H1 (cell line): Measurements from ENCODE around the gene EML4. TPM values are rescaled to one million over a fixed set of nuclear protein-coding genes. Genes with fewer than 3 reads are reported as not detected.

ENCODE experiments used
- CTCF ChIA-PET: fragments of 300-600 bp; sonication (Branson Sonifier 250); formaldehyde crosslinking; loops from one replicate; lab custom pipeline; 2021; ENCODE audit not compliant: partially characterized antibody; lab: Charles Lee
- POLR2A ChIA-PET: fragments of 300-600 bp; sonication (Branson Sonifier 250); formaldehyde crosslinking; loops from one replicate; lab custom pipeline; 2021; ENCODE audit warnings: inconsistent platforms; ENCODE audit not compliant: partially characterized antibody; lab: Charles Lee
- DNase-seq, 2 experiments: peaks; one replicate each; pipeline versions ENCODE4 v3.0.0 to v3.0.0-alpha.2; 2010 to 2022; ENCODE audit warnings: low spot score in 2 of 2, low read depth in 1 of 2, mixed read lengths in 1 of 2
- FAIRE-seq: peaks from 2 replicates; lab custom pipeline; 2011; peaks lifted over from hg19 to GRCh38; lab: Jason Lieb, UNC
- H2AFZ ChIP-seq: 2 replicates; pipeline ENCODE4 v1.8.1; 2012; ENCODE audit warnings: low read length, inconsistent platforms
- H2AK5ac ChIP-seq: 2 replicates; pipeline ENCODE4 v1.6.1; 2013; ENCODE audit warnings: low read depth, low read length
- H2BK120ac ChIP-seq: replicated peaks from 2 replicates; pipeline ENCODE3; 2013; ENCODE audit warnings: low read depth, low read length, inconsistent platforms
- H2BK12ac ChIP-seq: 2 replicates; pipeline ENCODE4 v1.6.1; 2013; ENCODE audit warnings: low read depth, low read length
- H2BK15ac ChIP-seq: 2 replicates; pipeline ENCODE4 v1.6.1; 2013; ENCODE audit warnings: low read length
- H2BK20ac ChIP-seq: 2 replicates; pipeline ENCODE4 v1.6.1; 2013; ENCODE audit warnings: low read length
- H2BK5ac ChIP-seq: 2 replicates; pipeline ENCODE4 v1.6.1; 2013; ENCODE audit warnings: low read depth, low read length
- H3K14ac ChIP-seq: 2 replicates; pipeline ENCODE4 v1.6.1; 2013; ENCODE audit warnings: inconsistent platforms; ENCODE audit not compliant: insufficient read length
- H3K18ac ChIP-seq: 2 replicates; pipeline ENCODE4 v1.6.1; 2013; ENCODE audit warnings: low read length; ENCODE audit errors: extremely low read depth
- H3K23ac ChIP-seq: 2 replicates; pipeline ENCODE4 v1.6.1; 2013; ENCODE audit warnings: inconsistent platforms; ENCODE audit not compliant: insufficient read length
- H3K23me2 ChIP-seq: 2 replicates; pipeline ENCODE4 v1.6.1; 2013; ENCODE audit warnings: low read depth, low read length
- H3K27ac ChIP-seq: 2 replicates; pipeline ENCODE4 v1.6.1; 2011; ENCODE audit warnings: low read depth, low read length, inconsistent platforms
- H3K27me3 ChIP-seq, 4 experiments: replicated peaks in 1 of 4; 1 replicate in 1 of 4; 2 replicates in 3 of 4; pipeline versions ENCODE4 v1.6.1 to v1.8.1; 2011 to 2013; ENCODE audit warnings: low read length in 3 of 4, mild to moderate bottlenecking in 3 of 4, inconsistent platforms in 2 of 4, mixed read lengths in 2 of 4, moderate library complexity in 1 of 4; ENCODE audit not compliant: control insufficient read depth in 3 of 4, insufficient read depth in 3 of 4; ENCODE audit errors: extremely low read depth in 1 of 4
- H3K36me3 ChIP-seq, 4 experiments: 2 replicates each; pipeline versions ENCODE4 v1.6.1 to v1.8.1; 2011 to 2013; ENCODE audit warnings: mild to moderate bottlenecking in 4 of 4, low read length in 3 of 4, moderate library complexity in 2 of 4, control low read depth in 1 of 4, inconsistent platforms in 1 of 4; ENCODE audit not compliant: insufficient read depth in 4 of 4, control insufficient read depth in 2 of 4
- H3K4ac ChIP-seq: replicated peaks from 2 replicates; pipeline ENCODE3; 2013; ENCODE audit warnings: low read length, low read depth, mixed read lengths, inconsistent platforms; ENCODE audit not compliant: insufficient read length
- H3K4me1 ChIP-seq, 4 experiments: replicated peaks in 1 of 4; 1 replicate in 1 of 4; 2 replicates in 3 of 4; pipeline versions ENCODE4 v1.6.1 to v1.8.1; 2011 to 2013; ENCODE audit warnings: low read length in 3 of 4, inconsistent platforms in 2 of 4, mixed read lengths in 1 of 4; ENCODE audit not compliant: insufficient read depth in 4 of 4, control insufficient read depth in 3 of 4
- H3K4me2 ChIP-seq, 2 experiments: 2 replicates each; pipeline versions ENCODE4 v1.6.1 to v1.8.1; 2011 to 2013; ENCODE audit warnings: low read depth in 2 of 2, low read length in 2 of 2, control low read depth in 1 of 2, inconsistent platforms in 1 of 2, mild to moderate bottlenecking in 1 of 2; ENCODE audit not compliant: insufficient read depth in 1 of 2
- H3K4me3 ChIP-seq, 4 experiments: fragments of 200-600, 300-600 bp in 1 of 4; sonication (generic), shearing (Covaris generic), sonication (Bioruptor Twin) in 1 of 4; 2 replicates each; pipeline versions ENCODE4 v1.5.1 to v1.8.1; 2011 to 2016; ENCODE audit warnings: low read length in 4 of 4, low read depth in 3 of 4, control low read depth in 2 of 4, inconsistent platforms in 2 of 4, mild to moderate bottlenecking in 2 of 4, mixed read lengths in 1 of 4, moderate library complexity in 1 of 4; ENCODE audit not compliant: insufficient read depth in 2 of 4; ENCODE audit errors: extremely low read depth in 1 of 4
- H3K56ac ChIP-seq: replicated peaks from 2 replicates; pipeline ENCODE3; 2013; ENCODE audit warnings: low read depth, mild to moderate bottlenecking, mixed read lengths, low read length, inconsistent platforms; ENCODE audit not compliant: insufficient read length
- H3K79me1 ChIP-seq: 2 replicates; pipeline ENCODE4 v1.6.1; 2013; ENCODE audit warnings: low read depth, low read length, control low read depth
- H3K79me2 ChIP-seq, 2 experiments: 2 replicates each; pipeline versions ENCODE4 v1.6.1 to v1.8.1; 2012 to 2013; ENCODE audit warnings: low read length in 2 of 2, mild to moderate bottlenecking in 2 of 2, inconsistent platforms in 1 of 2; ENCODE audit not compliant: insufficient read depth in 2 of 2, control insufficient read depth in 1 of 2
- H3K9ac ChIP-seq, 4 experiments: replicated peaks in 1 of 4; 1 replicate in 1 of 4; 2 replicates in 3 of 4; pipeline versions ENCODE4 v1.6.1 to v1.8.1; 2011 to 2013; ENCODE audit warnings: low read depth in 3 of 4, low read length in 3 of 4, control low read depth in 2 of 4, mild to moderate bottlenecking in 2 of 4, moderate library complexity in 2 of 4, inconsistent platforms in 1 of 4; ENCODE audit errors: extremely low read depth in 1 of 4
- H3K9me3 ChIP-seq, 2 experiments: 2 replicates each; pipeline versions ENCODE4 v1.6.1 to v1.8.1; 2012 to 2013; ENCODE audit warnings: mild to moderate bottlenecking in 2 of 2, moderate library complexity in 2 of 2, control low read depth in 1 of 2, inconsistent platforms in 1 of 2, low read depth in 1 of 2, low read length in 1 of 2, mixed read lengths in 1 of 2; ENCODE audit not compliant: insufficient read depth in 2 of 2
- H4K20me1 ChIP-seq, 2 experiments: replicated peaks in 1 of 2; 2 replicates each; pipeline versions ENCODE3 to v1.8.1; 2011 to 2013; ENCODE audit warnings: inconsistent platforms in 2 of 2, low read length in 2 of 2, mild to moderate bottlenecking in 1 of 2; ENCODE audit not compliant: insufficient read depth in 2 of 2, control insufficient read depth in 1 of 2
- H4K5ac ChIP-seq: 2 replicates; pipeline ENCODE4 v1.6.1; 2013; ENCODE audit warnings: low read length, low read depth, mixed read lengths, inconsistent platforms; ENCODE audit not compliant: insufficient read length
- H4K8ac ChIP-seq: 2 replicates; pipeline ENCODE4 v1.8.0; 2013; ENCODE audit warnings: mild to moderate bottlenecking, moderate library complexity, low read length, inconsistent platforms; ENCODE audit not compliant: insufficient read depth; ENCODE audit errors: extremely low read depth
- H4K91ac ChIP-seq: replicated peaks from 2 replicates; pipeline ENCODE3; 2013; ENCODE audit warnings: low read length, mixed read lengths, inconsistent platforms; ENCODE audit not compliant: insufficient read length
- CTCF ChIP-seq, 3 experiments: IDR thresholded peaks; 1 replicate in 2 of 3; 2 replicates in 1 of 3; pipeline versions ENCODE4 v1.5.1 to v1.6.1; 2011; ENCODE audit warnings: low read length in 3 of 3, mild to moderate bottlenecking in 3 of 3, inconsistent platforms in 2 of 3, low read depth in 1 of 3, moderate library complexity in 1 of 3; ENCODE audit not compliant: insufficient read depth in 1 of 3; ENCODE audit errors: control extremely low read depth in 1 of 3
- EZH2 ChIP-seq: fragments of 200-600 bp; sonication (generic); IDR thresholded peaks from 2 replicates; pipeline ENCODE4 v1.7.1; 2012; ENCODE audit warnings: low read depth, mild to moderate bottlenecking, moderate library complexity, low read length, inconsistent platforms; ENCODE audit not compliant: severe bottlenecking
- HDAC2 ChIP-seq, 2 experiments: fragments of 300-600 bp in 1 of 2; sonication (generic) in 1 of 2; IDR thresholded peaks; 2 replicates each; pipeline ENCODE4 v1.6.1; 2011 to 2012; ENCODE audit warnings: low read depth in 2 of 2, low read length in 2 of 2, mild to moderate bottlenecking in 2 of 2, moderate library complexity in 2 of 2, borderline replicate concordance in 1 of 2, inconsistent platforms in 1 of 2
- JUN ChIP-seq: IDR thresholded peaks from 2 replicates; pipeline ENCODE4 v1.6.1; 2011; ENCODE audit warnings: low read depth, mild to moderate bottlenecking, improper control_type of control experiment, low read length
- JUND ChIP-seq: IDR thresholded peaks from 2 replicates; pipeline ENCODE4 v1.6.1; 2011; ENCODE audit warnings: mild to moderate bottlenecking, improper control_type of control experiment, low read length
- KDM5A ChIP-seq: fragments of 200-600 bp; IDR thresholded peaks from 2 replicates; pipeline ENCODE4 v1.7.1; 2012; ENCODE audit warnings: mild to moderate bottlenecking, low read length, inconsistent platforms, mixed read lengths
- NANOG ChIP-seq: IDR thresholded peaks from 2 replicates; pipeline ENCODE4 v1.6.1; 2011; ENCODE audit warnings: low read length, low read depth, mild to moderate bottlenecking, inconsistent platforms; ENCODE audit not compliant: insufficient read depth, poor library complexity, severe bottlenecking
- RAD21 ChIP-seq, 2 experiments: IDR thresholded peaks in 1 of 2; conservative IDR thresholded peaks in 1 of 2; 2 replicates each; pipeline ENCODE4 v1.6.1; 2011; ENCODE audit warnings: low read depth in 2 of 2, low read length in 2 of 2, improper control_type of control experiment in 1 of 2, inconsistent platforms in 1 of 2, mild to moderate bottlenecking in 1 of 2, moderate library complexity in 1 of 2
- SRF ChIP-seq: IDR thresholded peaks from 2 replicates; pipeline ENCODE4 v1.6.1; 2011; ENCODE audit warnings: mild to moderate bottlenecking, low read depth, low read length, moderate library complexity
- TBP ChIP-seq: IDR thresholded peaks from 2 replicates; pipeline ENCODE4 v1.6.1; 2011; ENCODE audit warnings: low read depth, low read length, improper control_type of control experiment
- TEAD4 ChIP-seq: IDR thresholded peaks from 2 replicates; pipeline ENCODE4 v1.6.1; 2012; ENCODE audit warnings: low read depth, low read length, inconsistent platforms, mixed read lengths
- WGBS, 2 experiments: shearing (Covaris generic) in 1 of 2; methylation state at CpG; one replicate each; pipeline versions ENCODE4 v1.1.6 to v1.1.7; 2013 to 2015; ENCODE audit warnings: low lambda C conversion rate in 2 of 2, mixed read lengths in 2 of 2, inconsistent platforms in 1 of 2, low coverage in 1 of 2, missing lambda C conversion rate in 1 of 2; ENCODE audit not compliant: insufficient replicate concordance in 2 of 2, insufficient coverage in 1 of 2, insufficient read length in 1 of 2; ENCODE audit errors: extremely low coverage in 1 of 2, missing lambda C conversion rate in 1 of 2; 5-methylcytosine and 5-hydroxymethylcytosine counted together
- polyA plus RNA-seq, 7 experiments: library from polyadenylated mRNA; depleted of rRNA in 3 of 7; stranded (reverse) in 5 of 7; unstranded in 2 of 7; fragments of >200 nt in 5 of 7; fragments of 200-250 nt in 2 of 7; gene quantifications; 1 replicate in 5 of 7; 2 replicates in 1 of 7; 4 replicates in 1 of 7; pipeline versions ENCODE4 v1.2.1 to v1.2.3, GENCODE V29; 2011 to 2013; ENCODE audit warnings: missing spikeins in 2 of 7, mixed read lengths in 2 of 7
- total RNA-seq: library from RNA; stranded (reverse); fragmentation: NEBNext Ultra II Directional; extraction: Animal tissue kit (Norgen Biotek cat#: 25700); gene quantifications from 2 replicates; pipeline ENCODE4 v1.2.1, GENCODE V29; 2021

The EML4 gene
- total and polyA plus RNA-seq, 2 of the 8 experiments (the other 6 are each of a cell fraction or from before 2014, with no cell fraction given): 50.1 to 104 TPM

GRCh38 chr2:42192010-42192373 is 22.8 kb downstream of the EML4 start:
- H4K8ac ChIP-seq: no peak overlapping the region; the same call in 1 of the 2 replicates
- H4K91ac ChIP-seq: no peak overlapping the region
- no peaks in the 10 kb centered on the region for H3K36me3 ChIP-seq
- H2BK15ac ChIP-seq: no peak overlapping the region
- H2BK20ac ChIP-seq: no peak overlapping the region
- no peak overlapping the region for H4K5ac ChIP-seq
- no peak overlapping the region for H3K14ac ChIP-seq
- no peak overlapping the region for H3K23ac ChIP-seq
- no peak overlapping the region for H2BK120ac ChIP-seq
- no peak overlapping the region for H3K4me2 ChIP-seq
- ChIA-PET POLR2A (interaction anchor here (0.6 kb wide), 1 partner anchor 36 kb away, joined by 3 read pairs; no protein-coding TSS in a partner anchor), CTCF (no interaction called here)
- no peaks in the 10 kb centered on the region for H3K23me2 ChIP-seq
- H3K56ac ChIP-seq: no peak overlapping the region
- H3K79me1 ChIP-seq: no peaks in the 10 kb centered on the region
- no peak overlapping the region for H3K18ac ChIP-seq
- no peak overlapping the region for H3K9ac ChIP-seq
- no peaks in the 10 kb centered on the region for H3K27me3 ChIP-seq
- no peak overlapping the region for H2BK12ac ChIP-seq
- no peaks in the 10 kb centered on the region for H3K9me3 ChIP-seq
- no peak for FAIRE-seq
- peaks cover 5 to 9% of the 10 kb centered on the region in 2 experiments for H4K20me1 ChIP-seq
- WGBS, 2 experiments: 87% methylated on average over 5 of the region's 5 CpGs; no CpG with 5 or more reads in 1 of the 2 experiments
- no peak overlapping the region for H3K27ac ChIP-seq
- DNase-seq: no peak
- H3K79me2 ChIP-seq: peaks cover 0 to 90% of the 10 kb centered on the region in 2 experiments; a peak in 3 of 4 replicates
- H3K4me3 ChIP-seq: no peak overlapping the region
- peaks cover 0 to 3% (median under 1%) of the 10 kb centered on the region in 4 experiments; a peak in 3 of 7 replicates for H3K4me1 ChIP-seq
- no peak overlapping the region for H2AK5ac ChIP-seq
- no peak overlapping the region for H2AFZ ChIP-seq
- H3K4ac ChIP-seq: no peak overlapping the region
- H2BK5ac ChIP-seq: no peak overlapping the region
- TF ChIP-seq KDM5A (no peak), SRF (no peak), RAD21 (IDR thresholded peaks at IDR 0.05 in 1 of 2, conservative IDR thresholded peaks at IDR 0.05 in 1 of 2; ENCODE audit: low read depth in 2 of 2, low read length in 2 of 2) (no peak), JUN (no peak), CTCF (IDR thresholded peaks at IDR 0.05; ENCODE audit: control extremely low read depth in 1 of 3, insufficient read depth in 1 of 3, low read depth in 1 of 3, low read length in 3 of 3) (no peak), JUND (no peak), TEAD4 (no peak), NANOG (no peak), TBP (no peak), HDAC2 (IDR thresholded peaks at IDR 0.05; ENCODE audit: borderline replicate concordance in 1 of 2, low read depth in 2 of 2, low read length in 2 of 2) (no peak), EZH2 (no peak)
